Measurements from ENCODE around the gene SLC16A10.
"Not testable (repeated sequence)": the region's sequence is repeated elsewhere in the genome, so short reads cannot be mapped to it uniquely, and the experiment has no call there.

The SLC16A10 gene

GRCh38 chr6:111134236-111134869 is 47.0 kb downstream of the SLC16A10 start:
- DNase-seq: not testable (repeated sequence)

DNA sequence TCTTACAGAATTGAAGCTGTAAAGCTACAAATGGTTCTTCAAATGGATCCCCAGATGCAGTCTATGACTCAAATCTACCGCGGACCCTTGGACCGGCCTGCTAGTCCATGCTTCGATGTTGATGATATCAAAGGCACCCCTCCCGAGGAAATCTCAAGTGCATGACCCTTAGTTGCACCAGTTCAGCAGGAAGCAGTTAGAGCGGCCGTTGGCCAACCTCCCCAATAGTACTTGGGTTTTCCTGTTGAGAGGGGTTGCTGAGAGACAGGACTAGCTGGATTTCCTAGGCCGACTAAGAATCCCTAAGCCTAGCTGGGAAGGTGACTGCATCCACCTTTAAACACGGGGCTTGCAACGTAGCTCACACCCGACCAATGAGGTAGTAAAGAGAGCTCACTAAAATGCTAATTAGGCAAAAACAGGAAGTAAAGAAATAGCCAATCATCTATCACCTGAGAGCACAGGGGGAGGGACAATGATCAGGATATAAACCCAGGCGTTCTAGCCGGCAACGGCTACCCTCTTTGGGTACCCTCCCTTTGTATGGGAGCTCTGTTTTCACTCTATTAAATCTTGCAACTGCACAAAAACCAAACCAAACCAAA is 50.3 kb downstream of the SLC16A10 start:
- DNase-seq: not testable (repeated sequence)

DNA sequence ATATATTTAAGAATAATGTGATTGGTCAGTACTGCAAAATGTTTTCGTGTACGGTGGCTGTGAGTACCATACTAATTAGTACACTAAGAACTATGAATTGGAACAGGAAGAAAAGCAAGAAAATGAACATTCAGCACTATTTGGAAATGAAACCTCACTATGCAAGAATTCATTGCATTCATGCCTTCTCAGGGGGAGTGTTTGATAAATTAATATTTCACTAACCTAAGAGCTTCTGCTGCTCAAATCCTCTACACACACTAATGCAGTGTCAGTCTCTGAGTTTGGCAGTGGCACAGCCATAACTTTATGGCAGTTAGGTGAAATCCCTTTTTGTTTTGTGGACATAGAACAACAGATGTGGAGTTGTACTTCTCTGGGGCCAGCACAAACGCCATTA is 60.1 kb downstream of the SLC16A10 start:
- no peak for DNase-seq

GRCh38 chr6:111148110-111148509 is 60.8 kb downstream of the SLC16A10 start:
- no peak for DNase-seq

DNA sequence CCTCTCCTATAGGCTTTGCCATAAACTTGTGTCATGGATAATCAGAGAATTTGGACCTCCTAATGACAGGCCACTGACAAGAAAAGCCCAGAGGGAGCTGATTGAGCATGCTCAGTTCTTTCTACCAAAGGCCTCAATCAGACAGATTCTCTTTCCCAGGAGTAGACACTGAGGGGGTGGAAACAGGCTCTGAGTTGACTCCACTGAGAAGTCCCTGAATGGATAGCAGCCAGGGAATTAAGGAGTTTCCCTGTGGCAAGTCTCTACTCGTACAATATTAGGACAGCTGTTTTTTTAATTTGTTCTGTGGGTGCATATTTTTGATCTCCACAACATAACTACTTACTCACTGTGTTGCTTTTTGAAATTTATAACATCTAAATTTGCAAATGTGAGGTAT is 63.3 kb downstream of the SLC16A10 start:
- no peak for DNase-seq

GRCh38 chr6:111154981-111155380 is 67.7 kb downstream of the SLC16A10 start:
- DNase-seq: no peak

DNA sequence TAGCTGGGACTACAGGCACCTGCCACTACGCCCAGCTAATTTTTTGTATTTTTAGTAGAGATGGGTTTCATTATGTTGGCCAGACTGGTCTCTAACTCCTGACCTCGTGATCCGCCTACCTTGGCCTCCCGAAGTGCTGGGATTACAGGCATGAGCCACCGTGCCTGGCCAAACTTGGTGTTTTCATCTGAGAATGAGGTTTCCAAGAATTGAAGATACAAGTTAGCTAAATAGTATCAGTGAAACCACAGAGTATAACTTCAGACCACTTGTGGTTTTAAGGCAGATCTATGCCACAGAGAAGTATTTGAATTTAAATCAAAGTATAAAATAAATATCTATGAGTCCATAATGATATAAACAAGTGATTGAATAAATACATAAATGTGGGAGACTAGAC is 70.1 kb downstream of the SLC16A10 start:
- DNase-seq: no peak

- no peak for DNase-seq
Measured at GRCh38 chr6:111159633-111160032, 72.3 kb downstream of the SLC16A10 start.

DNA sequence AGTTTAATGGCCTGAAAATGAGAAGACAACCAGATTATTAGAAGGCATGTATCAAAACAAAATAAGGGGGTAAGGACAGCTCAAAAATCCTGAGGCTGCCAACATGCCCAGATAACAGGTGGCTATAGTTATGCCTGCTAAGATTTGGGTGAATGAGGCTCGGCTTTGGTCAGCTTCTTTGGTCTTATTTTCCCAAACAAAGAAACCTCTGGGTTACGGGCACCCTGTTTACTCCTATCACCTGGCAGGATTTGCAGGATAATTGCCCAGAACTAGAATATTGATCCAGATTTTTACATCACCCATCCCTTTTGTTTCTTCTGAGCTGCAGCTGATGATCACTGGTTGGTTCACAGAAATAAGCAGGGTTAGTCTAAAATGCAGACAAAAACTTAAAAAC is 74.3 kb downstream of the SLC16A10 start:
- no peak for DNase-seq

- no peak for DNase-seq
Measured at GRCh38 chr6:111162504-111162903, 75.2 kb downstream of the SLC16A10 start.

DNA sequence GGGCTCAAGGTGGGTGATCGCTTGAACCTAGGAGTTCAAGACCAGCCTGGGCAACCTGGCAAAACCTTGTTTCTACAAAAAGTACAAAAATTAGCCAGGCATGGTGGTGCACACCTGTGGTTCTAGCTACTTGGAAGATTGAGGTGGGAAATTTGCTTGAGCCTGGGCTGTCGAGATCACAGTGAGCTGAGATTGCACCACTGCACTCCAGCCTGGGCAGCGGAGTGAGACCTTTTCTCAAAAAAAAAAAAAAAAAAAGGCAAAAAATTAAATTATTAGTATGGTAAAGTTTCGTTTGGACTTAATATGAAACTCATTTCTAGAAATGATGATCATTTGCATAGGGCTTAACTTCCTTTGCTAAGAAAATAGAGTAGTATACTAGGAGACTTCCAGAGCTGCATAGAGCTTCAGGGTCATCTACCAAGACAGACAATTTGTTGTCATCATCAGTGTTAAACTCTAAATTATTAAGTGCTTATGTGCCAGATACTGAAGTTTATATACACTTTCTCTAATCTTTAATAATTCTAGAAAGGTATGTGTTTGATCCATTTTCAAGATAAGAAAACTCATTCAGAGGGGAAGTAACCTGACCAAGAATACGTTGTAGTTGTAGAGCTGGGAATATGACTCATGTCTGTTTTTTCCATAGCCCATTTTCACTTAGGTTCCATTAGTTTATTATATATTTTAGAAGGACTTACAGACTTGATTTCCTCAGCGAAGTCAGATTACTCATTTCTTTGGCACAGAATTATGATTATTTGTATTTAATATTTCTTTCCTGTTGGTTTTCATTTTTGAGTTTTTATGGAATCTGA is 84.5 kb downstream of the SLC16A10 start:
- no peak for DNase-seq

DNA sequence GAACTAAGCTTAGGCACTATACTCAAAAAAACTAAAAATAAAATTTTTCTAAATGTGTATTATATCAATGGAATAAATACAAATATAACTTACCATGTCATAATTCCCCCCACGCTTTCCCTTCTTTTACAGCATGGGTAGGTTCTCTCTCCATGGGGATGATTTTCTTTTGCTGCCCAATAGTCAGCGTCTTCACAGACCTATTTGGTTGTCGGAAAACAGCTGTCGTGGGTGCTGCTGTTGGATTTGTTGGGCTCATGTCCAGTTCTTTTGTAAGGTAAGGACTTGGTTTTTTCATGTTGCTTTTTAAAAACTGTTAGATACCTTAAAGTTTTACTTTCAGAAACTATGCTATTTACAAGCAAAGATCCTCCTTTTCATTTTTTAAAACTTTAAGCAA is 85.3 kb downstream of the SLC16A10 start:
- DNase-seq: no peak

- no peak for DNase-seq
Measured at GRCh38 chr6:111173341-111173740, 86.0 kb downstream of the SLC16A10 start.

- no peak for DNase-seq
Measured at GRCh38 chr6:111173946-111174345, 86.6 kb downstream of the SLC16A10 start.

DNA sequence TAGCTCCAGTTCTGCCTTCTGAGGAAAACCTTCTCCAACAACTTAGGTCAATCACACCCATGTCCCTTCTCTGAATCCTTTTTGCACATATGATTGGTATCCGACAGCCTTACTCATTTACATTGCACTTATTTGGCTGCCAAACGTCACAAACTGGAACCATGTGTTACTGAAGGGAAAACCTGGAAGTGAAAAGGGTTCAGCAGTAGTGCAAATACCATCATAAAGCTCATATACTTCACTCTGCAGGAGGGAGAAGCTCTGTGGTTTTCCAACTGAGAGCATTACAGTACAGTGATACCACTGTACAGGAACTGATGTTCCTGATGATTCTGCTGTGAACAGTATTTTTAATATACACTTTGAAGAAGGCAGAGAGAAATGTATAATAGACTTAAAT is 87.8 kb downstream of the SLC16A10 start:
- peak; percentile 81 for DNase-seq

GRCh38 chr6:111176038-111176759 is 88.9 kb downstream of the SLC16A10 start:
- no peak for DNase-seq

GRCh38 chr6:111176760-111177099 is 89.4 kb downstream of the SLC16A10 start:
- DNase-seq: no peak

DNA sequence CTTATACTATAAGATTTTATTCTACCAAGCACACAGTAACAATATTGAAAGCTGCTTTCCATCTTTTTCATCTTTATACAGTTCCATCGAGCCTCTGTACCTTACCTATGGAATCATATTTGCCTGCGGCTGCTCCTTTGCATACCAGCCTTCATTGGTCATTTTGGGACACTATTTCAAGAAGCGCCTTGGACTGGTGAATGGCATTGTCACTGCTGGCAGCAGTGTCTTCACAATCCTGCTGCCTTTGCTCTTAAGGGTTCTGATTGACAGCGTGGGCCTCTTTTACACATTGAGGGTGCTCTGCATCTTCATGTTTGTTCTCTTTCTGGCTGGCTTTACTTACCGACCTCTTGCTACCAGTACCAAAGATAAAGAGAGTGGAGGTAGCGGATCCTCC is 89.8 kb downstream of the SLC16A10 start:
- no peak for DNase-seq

- DNase-seq: no peak
Measured at GRCh38 chr6:111183702-111184517, 96.6 kb downstream of the SLC16A10 start.

GRCh38 chr6:111184827-111185532 is 97.7 kb downstream of the SLC16A10 start:
- DNase-seq: no peak

DNA sequence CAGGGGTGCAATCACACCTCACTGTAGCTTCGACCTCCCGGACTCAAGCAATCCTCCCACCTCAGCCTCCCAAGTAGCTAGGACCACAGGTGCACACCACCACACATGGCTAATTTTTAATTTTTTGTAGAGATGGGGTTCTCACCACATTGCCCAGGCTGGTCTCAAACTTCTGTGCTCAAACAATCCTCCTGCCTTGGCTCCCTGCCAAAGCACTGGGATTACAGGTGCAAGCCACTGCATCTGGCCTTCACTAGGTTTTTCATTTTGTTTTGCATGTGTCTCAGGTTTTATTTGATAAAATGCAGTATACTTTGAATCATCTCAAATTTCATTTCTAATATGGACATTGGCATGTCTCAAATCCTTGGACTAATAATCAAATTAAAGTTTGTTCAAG is 98.7 kb downstream of the SLC16A10 start:
- no peak for DNase-seq

DNA sequence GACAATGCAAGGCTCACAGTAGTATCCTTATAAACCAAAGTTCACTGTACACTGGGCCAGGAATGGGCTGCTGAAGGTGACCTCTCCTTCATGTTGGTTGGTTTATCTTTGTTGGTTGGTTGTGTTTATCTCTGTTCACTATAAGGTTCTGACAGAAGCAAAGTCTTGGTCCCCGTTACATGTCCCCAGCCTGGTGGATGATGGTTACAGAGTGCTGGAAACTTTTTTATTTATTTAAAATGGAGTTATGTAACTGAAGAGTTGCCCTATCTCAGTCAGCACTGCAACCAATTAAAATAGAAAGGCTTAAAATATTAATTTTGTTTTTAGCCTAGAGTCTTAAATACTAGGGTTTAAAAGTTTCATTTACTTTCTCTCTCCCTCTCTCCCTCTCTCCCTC is 100.6 kb downstream of the SLC16A10 start:
- DNase-seq: no peak

Measured in fibroblast of upper back skin (primary cell).